ENCODE data around the gene SSUH2.

- no peak for TF ChIP-seq POLR2A (IDR thresholded peaks at IDR 0.05)
- no peak for TF ChIP-seq CTCF (IDR thresholded peaks at IDR 0.05 in 4 of 5, conservative IDR thresholded peaks at IDR 0.05 in 1 of 5)
These were observed 34.2 kb upstream of the SSUH2 start for GRCh38 chr3:8678751-8679150.

Measured in gastrocnemius medialis (tissue), 4 donors.